ENCODE data around the gene CPAMD8.

GRCh38 chr19:16945364-16945714 is 81.3 kb downstream of the CPAMD8 start:
- TF ChIP-seq, protein P1, sequence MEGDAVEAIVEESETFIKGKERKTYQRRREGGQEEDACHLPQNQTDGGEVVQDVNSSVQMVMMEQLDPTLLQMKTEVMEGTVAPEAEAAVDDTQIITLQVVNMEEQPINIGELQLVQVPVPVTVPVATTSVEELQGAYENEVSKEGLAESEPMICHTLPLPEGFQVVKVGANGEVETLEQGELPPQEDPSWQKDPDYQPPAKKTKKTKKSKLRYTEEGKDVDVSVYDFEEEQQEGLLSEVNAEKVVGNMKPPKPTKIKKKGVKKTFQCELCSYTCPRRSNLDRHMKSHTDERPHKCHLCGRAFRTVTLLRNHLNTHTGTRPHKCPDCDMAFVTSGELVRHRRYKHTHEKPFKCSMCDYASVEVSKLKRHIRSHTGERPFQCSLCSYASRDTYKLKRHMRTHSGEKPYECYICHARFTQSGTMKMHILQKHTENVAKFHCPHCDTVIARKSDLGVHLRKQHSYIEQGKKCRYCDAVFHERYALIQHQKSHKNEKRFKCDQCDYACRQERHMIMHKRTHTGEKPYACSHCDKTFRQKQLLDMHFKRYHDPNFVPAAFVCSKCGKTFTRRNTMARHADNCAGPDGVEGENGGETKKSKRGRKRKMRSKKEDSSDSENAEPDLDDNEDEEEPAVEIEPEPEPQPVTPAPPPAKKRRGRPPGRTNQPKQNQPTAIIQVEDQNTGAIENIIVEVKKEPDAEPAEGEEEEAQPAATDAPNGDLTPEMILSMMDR (IDR thresholded peaks at IDR 0.05): no peak
- TF ChIP-seq POLR2A (IDR thresholded peaks at IDR 0.05): no peak
